ENCODE measurements around the gene PTDSS2.
A peak's percentile ranks its signal among the peaks of the same experiment; 100 is the strongest.
"Not testable (repeated sequence)": the region's sequence is repeated elsewhere in the genome, so short reads cannot be mapped to it uniquely, and the experiment has no call there.

PTDSS2 gene

GRCh38 chr11:449889-450808 lies at the start of gene PTDSS2:
Gene PTDSS2 (plus strand): TSS chr11:450279. CDS start chr11:450456, 177 bp downstream.
- peak; percentile 75 for DNase-seq

GRCh38 chr11:401196-401595 lies 48.9 kb upstream of the PTDSS2 start:
- DNase-seq: not testable (repeated sequence)

- DNase-seq: no peak
Observed at GRCh38 chr11:403021-403760, 46.9 kb upstream of the PTDSS2 start.

DNA sequence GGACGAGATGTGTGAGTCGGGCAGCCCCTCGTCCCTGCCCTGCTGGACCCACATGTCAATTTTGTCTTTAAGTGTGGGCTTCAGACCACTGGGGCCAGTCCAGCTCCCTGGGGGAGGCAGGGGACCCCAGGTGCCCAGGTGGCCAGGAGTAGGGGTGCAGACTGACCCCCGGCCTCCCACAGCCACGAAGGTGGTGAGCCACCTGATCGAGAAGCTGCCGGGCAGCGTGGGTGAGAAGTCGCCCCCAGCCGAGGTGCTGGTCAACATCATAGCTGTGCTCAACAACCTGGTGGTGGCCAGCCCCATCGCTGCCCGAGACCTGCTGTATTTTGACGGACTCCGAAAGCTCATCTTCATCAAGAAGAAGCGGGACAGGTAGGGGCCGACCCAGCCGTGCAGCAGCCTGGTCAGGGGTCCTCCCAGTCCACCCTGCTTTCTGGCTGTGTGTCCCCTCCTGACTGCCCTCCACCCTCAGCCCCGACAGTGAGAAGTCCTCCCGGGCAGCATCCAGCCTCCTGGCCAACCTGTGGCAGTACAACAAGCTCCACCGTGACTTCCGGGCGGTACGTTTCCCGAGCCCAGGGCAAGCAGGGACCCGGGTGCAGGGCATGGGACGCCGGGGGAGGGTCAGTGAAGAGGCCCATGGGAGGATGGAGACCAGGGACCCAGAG lies 46.2 kb upstream of the PTDSS2 start:
- no peak for DNase-seq

DNA sequence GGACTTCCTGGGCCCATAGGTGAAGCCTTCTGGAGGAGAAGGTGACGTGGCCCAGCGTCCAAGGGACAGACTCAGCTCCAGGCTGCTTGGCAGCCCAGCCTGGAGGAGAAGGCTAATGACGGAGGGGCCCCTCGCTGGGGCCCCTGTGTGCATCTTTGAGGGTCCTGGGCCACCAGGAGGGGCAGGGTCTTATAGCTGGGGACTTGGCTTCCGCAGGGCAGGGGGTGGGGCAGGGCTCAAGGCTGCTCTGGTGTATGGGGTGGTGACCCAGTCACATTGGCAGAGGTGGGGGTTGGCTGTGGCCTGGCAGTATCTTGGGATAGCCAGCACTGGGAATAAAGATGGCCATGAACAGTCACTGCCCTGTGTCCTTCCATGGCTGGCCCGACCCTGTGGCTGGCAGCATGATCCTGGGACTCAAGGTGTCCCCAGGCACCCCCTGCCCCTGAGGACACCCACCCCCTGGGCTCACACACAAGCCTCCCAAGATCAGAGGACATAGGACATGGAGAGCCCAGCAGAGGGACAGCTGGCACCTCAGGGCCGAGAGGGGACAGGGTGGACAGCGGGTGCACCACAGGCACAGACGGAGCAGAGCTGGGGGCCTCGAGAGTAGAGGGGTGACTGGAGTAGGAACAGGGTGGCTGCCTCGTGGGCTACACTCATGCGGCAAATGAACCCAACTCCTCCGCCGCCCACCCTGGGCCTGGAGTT lies 45.4 kb upstream of the PTDSS2 start:
- DNase-seq: no peak

DNA sequence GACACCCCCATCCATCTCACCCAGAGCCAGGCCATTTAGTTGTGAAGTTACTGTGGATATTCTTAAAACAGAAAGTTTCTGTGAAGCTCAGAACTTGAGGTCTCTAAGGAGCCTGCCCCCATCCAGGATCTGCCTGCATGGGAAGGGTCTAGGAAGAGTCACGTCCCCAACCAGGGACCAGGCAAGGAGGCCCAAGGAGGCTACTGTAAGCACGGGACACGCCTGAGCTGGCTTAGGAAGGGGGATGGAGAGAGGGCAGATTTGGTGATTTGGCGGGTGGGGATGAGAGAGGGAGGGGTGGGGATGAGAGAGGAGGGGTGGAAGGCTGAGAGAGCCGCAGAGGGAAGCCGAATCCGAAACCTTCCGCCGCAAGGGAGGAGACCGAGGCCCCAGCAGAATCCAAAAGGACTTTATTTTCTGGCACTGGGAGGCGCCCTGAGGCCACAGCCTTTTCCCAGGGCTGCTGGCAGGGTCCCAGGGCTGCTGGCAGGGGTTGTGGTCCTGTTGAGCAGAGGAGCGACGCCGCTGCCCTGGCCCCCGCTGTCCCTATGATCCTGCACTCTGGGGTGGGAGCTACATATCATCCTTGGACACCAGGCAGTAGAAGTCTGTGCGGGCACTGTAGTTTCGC lies 44.6 kb upstream of the PTDSS2 start:
- DNase-seq: no peak

DNA sequence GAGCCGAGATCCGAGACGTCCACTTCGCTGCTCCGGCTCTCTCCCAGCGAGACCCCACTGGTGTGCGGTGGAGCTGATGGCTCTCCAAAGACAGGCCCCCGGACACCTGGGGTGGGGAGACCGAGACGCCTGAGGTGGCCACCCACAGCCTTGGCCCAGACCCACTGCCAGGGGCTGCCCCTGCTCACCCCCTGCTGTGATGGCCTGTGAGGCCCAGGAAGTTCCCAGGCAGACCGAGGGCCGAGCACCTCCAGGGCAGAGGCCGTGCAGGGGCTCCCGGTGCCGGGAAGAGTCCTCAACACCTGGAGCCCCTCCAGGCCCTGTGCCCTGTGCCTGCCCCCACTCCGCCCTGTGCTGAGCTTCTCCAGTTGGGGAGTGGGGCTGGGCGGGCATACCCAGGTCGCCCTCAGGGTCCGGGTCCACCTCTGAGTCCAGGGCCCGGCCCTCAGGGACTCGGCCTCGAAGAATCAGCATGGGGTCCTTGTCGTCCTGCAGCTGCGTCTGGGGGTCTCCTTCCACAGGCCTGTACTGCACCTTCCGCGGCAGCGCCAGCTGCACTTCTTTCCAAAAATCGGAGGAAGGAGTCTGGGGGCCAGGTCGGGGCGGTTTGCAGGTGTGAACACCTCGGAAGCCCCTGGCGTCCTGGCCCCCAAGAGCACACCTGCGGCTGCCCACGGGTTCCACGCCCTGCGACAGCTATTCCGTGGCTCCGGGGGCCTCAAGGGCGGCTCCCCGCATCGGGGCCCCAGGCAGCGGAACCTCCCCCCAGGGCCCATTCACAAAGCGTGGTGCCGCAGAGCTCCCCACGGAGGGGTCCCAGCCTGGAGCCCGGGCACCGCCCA lies 43.9 kb upstream of the PTDSS2 start:
- no peak for DNase-seq

DNA sequence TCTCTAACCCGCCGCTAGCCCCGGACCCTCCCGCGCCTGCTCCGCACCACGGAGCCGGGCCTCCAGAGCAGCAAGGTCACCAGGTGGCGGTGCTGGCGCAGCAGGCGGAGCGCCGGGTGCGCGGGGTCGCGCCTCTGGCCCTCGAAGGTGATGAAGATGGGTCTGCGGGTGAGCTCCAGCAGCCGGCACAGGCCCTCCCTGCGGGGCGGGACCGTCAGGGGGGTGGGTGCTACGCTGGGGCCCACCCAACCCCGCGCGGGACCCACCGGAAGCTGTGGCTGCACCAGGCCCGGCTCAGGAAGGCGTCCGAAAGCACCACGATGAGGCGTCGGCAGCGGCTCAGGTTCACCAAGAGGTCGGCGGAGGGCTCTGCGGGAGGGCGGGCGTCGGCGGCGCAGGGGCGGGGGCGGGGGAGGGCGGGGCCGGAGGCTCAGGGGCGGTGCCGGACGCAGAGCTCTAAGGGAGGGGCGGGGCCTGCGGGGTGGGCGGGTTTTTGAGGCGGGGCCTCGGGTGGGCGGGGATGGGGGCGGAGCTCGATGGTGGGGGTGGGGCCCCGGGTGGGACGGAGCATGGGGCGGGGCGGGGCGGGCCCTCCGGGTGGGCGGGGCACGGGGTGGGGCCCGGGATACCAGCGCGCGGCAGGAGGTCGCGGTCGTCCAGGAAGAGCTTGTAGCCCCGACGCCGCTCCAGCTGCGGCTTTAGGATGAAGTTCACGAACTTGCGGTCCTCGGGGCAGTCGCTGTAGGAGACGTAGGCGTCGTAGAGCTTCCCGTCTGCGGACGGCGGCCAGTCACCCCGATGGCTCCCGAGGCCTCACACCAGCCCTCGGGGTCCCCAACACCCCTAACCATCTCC lies 43.1 kb upstream of the PTDSS2 start:
- no peak for DNase-seq

GRCh38 chr11:407651-408123 lies 42.4 kb upstream of the PTDSS2 start:
- no peak for DNase-seq

GRCh38 chr11:408154-409007 lies 41.7 kb upstream of the PTDSS2 start:
- DNase-seq: no peak

DNA sequence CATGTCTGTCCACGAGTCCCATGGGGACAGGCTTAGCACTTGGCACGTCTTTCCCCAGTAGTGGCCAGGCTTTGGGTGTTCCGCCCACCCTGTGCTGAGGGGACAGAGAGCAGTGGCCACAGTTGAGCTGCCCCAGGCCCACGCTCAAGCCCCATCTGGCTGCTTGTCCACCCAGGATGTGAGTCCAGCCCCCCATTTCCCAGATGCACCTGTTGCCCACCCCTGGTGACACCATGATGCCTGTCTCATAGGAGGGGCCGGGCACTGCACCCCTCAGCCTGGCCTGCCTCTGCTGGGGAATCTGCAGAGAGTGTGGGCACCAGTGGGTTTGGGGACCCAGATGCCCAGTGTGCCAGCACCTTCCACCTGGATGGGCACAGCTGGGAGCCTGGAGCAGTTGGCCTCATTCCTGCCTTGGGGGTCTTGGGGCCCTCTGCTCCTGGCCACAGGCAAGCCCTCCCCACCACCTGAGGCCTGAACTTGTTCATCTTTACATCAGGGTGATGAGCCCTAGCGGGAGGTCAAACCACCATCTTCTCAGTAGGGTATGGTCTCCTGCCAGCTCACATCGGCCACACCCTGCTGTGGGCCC lies 41.0 kb upstream of the PTDSS2 start:
- no peak for DNase-seq

GRCh38 chr11:409600-410483 lies 40.2 kb upstream of the PTDSS2 start:
- DNase-seq: no peak

- DNase-seq: not testable (repeated sequence)
Observed at GRCh38 chr11:410711-411110, 39.4 kb upstream of the PTDSS2 start.

DNA sequence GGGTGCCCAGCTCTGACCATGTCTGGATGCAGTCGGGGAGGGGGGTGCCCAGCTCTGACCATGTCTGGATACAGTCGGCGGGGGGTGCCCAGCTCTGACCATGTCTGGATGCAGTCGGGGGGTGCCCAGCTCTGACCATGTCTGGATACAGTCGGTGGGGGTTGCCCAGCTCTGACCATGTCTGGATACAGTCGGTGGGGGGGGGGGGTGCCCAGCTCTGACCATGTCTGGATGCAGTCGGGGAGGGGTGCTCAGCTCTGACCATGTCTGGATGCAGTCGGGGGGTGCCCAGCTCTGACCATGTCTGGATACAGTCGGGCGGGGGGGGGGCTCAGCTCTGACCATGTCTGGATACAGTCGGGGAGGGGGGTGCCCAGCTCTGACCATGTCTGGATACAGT lies 38.6 kb upstream of the PTDSS2 start:
- not testable (repeated sequence) for DNase-seq

GRCh38 chr11:412641-413119 lies 37.4 kb upstream of the PTDSS2 start:
- DNase-seq: no peak

GRCh38 chr11:413120-414081 lies 36.7 kb upstream of the PTDSS2 start:
- DNase-seq: no peak

Measured in NCI-H187 treated with DMSO at 0.1 percent for 48 hours (cell line).